ENCODE data around the gene IFNA8.

Gene IFNA8

DNA sequence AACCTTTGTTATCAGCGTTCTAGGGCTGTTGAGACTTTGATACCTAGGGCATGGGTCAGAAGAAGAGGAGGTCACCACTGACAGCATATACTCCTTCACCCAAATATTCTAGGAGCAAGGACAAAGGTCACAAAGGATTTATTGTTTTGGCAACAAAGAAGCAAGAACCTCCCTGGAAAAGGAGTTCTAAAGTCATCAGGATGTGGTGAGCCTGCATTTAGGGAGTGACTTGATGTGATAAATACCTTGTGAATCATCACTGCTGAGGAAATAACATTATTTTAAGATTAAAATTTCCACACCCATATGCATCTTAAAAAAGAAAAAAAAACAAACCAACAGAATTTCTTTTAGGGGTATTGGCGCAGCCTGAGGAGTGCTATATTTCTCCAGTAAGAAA, 45.2 kb downstream of the IFNA8 start:
- Histone ChIP-seq H3K27ac (ENCODE audit: extremely low read depth, low read depth, low read length) (no peak overlapping the region), H3K36me3 (ENCODE audit: control insufficient read depth in 2 of 2, insufficient read depth in 1 of 2, low read length in 2 of 2) (no peaks in the 10 kb centered on the region), H3K9me3 (ENCODE audit: control insufficient read depth, insufficient read depth, low read depth, low read length) (no peaks in the 10 kb centered on the region), H3K4me1 (ENCODE audit: control insufficient read depth, insufficient read depth, low read length) (no peaks in the 10 kb centered on the region), H3K4me3 (ENCODE audit: low read depth, low read length) (no peak overlapping the region)
- TF ChIP-seq ZNF404 (tag by site-specific recombination; IDR thresholded peaks at IDR 0.05) (no peak), ZNF610 (tag by site-specific recombination; IDR thresholded peaks at IDR 0.05; ENCODE audit: borderline replicate concordance) (no peak), ZNF16 (tag by site-specific recombination; IDR thresholded peaks at IDR 0.05; ENCODE audit: low read depth) (no peak), ZBTB20 (tag by site-specific recombination; IDR thresholded peaks at IDR 0.05) (no peak), ZNF558 (tag by site-specific recombination; IDR thresholded peaks at IDR 0.05) (no peak), ZNF114 (tag by site-specific recombination; IDR thresholded peaks at IDR 0.05) (no peak), GFI1B (tag by site-specific recombination; IDR thresholded peaks at IDR 0.05) (no peak), ZNF707 (tag by site-specific recombination; IDR thresholded peaks at IDR 0.05) (no peak), ZBTB8A (tag by site-specific recombination; IDR thresholded peaks at IDR 0.05) (no peak)
- TF ChIP-seq, protein P1, sequence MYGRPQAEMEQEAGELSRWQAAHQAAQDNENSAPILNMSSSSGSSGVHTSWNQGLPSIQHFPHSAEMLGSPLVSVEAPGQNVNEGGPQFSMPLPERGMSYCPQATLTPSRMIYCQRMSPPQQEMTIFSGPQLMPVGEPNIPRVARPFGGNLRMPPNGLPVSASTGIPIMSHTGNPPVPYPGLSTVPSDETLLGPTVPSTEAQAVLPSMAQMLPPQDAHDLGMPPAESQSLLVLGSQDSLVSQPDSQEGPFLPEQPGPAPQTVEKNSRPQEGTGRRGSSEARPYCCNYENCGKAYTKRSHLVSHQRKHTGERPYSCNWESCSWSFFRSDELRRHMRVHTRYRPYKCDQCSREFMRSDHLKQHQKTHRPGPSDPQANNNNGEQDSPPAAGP (tag by site-specific recombination; IDR thresholded peaks at IDR 0.05), result no peak
- CTCF ChIA-PET, result interaction anchor here (0.8 to 5.2 kb wide), 8 partner anchors 19 to 334 kb away, joined by 3 to 64 read pairs (median 6); no protein-coding TSS in a partner anchor
- POLR2A ChIA-PET, result no interaction called here

DNA sequence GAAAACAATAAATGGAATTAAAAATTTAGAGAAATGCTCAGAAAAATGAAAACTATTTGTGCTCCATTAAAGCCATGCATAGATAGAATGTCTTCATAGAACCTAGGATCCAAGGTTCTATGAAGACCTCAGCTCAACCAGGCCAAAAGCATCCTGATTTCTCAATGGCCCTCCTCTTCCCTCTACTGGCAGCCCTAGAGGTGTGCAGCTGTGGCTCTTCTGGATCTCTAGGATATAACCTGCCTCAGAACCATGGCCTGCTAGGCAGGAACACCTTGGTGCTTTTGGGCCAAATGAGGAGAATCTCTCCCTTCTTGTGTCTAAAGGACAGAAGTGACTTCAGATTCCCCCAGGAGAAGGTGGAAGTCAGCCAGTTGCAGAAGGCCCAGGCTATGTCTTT, 46.4 kb downstream of the IFNA8 start:
- Histone ChIP-seq H3K4me3 (ENCODE audit: low read depth, low read length) (no peak overlapping the region), H3K27ac (ENCODE audit: extremely low read depth, low read depth, low read length) (no peak overlapping the region), H3K9me3 (ENCODE audit: control insufficient read depth, insufficient read depth, low read depth, low read length) (no peaks in the 10 kb centered on the region), H3K36me3 (ENCODE audit: control insufficient read depth in 2 of 2, insufficient read depth in 1 of 2, low read length in 2 of 2) (no peaks in the 10 kb centered on the region), H3K4me1 (ENCODE audit: control insufficient read depth, insufficient read depth, low read length) (no peaks in the 10 kb centered on the region)
- ChIA-PET POLR2A (no interaction called here), CTCF (interaction anchor here (0.5 to 5.2 kb wide), 22 partner anchors 9 to 858 kb away, joined by 3 to 64 read pairs (median 4); partner anchors contain the start of gene KLHL9)
- TF ChIP-seq ZNF654 (tag by site-specific recombination; IDR thresholded peaks at IDR 0.05; ENCODE audit: low read depth), result peak; percentile 54
- no peak for TF ChIP-seq GLI4 (tag by site-specific recombination; IDR thresholded peaks at IDR 0.05)
- TF ChIP-seq, protein P2, sequence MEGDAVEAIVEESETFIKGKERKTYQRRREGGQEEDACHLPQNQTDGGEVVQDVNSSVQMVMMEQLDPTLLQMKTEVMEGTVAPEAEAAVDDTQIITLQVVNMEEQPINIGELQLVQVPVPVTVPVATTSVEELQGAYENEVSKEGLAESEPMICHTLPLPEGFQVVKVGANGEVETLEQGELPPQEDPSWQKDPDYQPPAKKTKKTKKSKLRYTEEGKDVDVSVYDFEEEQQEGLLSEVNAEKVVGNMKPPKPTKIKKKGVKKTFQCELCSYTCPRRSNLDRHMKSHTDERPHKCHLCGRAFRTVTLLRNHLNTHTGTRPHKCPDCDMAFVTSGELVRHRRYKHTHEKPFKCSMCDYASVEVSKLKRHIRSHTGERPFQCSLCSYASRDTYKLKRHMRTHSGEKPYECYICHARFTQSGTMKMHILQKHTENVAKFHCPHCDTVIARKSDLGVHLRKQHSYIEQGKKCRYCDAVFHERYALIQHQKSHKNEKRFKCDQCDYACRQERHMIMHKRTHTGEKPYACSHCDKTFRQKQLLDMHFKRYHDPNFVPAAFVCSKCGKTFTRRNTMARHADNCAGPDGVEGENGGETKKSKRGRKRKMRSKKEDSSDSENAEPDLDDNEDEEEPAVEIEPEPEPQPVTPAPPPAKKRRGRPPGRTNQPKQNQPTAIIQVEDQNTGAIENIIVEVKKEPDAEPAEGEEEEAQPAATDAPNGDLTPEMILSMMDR (tag by site-specific recombination; IDR thresholded peaks at IDR 0.05), result peak; percentile 38; the same call in 1 of the 2 replicates
- no peak for TF ChIP-seq ZNF404 (tag by site-specific recombination; IDR thresholded peaks at IDR 0.05)
- no peak for TF ChIP-seq FEZF1 (tag by site-specific recombination; IDR thresholded peaks at IDR 0.05)

Data from HEK293 (cell line).